ENCODE measurements around the gene MVK. TPM values are rescaled to one million over a fixed set of nuclear protein-coding genes. Genes with fewer than 3 reads are reported as not detected.
A peak's percentile ranks its signal among the peaks of the same experiment; 100 is the strongest.

Gene MVK
- total and polyA plus RNA-seq, 12 donors = 10.8 to 194 (median 25.2) TPM

DNA sequence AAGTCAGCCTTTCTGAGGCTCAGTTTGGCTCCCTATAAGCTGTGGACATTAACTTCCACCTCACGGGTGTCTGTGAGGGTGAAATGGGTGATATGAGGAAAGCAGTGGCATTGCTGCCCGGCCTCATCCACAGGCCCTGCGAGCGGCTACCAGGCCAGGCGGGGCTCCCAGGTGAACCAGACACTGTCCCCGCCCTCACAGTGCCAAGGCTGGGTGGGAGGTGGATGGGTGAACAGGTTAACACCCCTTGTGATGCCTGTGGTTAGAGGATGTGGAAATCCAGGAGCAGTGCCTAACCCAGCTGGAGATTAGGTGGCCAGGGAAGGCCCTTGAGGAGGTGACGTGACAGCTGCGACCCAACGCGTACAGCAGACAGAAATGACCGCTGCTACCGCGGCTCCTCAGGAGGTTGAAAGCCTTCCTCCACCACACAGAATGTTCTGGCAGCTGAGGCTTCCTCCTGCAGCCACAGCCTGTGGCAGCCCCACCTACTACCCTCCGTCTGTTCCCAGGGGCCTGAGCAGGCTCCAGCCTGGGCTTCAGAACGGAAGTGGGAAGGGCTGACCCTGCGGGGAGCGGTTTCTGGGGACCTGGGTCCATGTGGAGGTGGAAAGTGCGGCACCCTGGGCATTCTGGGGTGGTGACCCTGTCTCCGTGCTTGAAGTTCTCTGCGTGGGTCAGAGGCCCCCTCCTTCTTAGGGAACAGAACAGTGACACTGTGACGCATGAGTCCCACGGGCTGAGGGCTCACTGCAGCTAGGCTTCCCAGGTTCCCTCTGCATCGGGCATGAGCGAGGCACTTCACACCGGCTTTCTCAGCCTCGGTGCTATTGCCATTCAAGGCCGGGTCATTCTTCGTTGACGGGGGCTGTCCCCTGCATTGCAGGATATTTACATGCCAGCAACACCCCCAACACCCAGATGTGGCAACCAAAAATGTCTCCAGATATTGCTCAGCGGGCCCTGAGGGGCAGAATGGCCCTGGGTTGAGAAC, 10.0 kb upstream of the MVK start:
- intact Hi-C loops (cut with DNase I) = no loop called here
- H3K4me1 ChIP-seq (replicated peaks in 1 of 2) = peaks cover 0 to 13% of the 10 kb centered on the region in 2 donors
- DNase-seq = no peak
- H3K4me3 ChIP-seq = no peak overlapping the region
- WGBS, 4 donors = 80 to 91% (median 84%) methylated on average over 17 to 30 of the region's 30 CpGs
- H3K27me3 ChIP-seq = no peaks in the 10 kb centered on the region
- no peaks in the 10 kb centered on the region for H3K9me3 ChIP-seq (replicated peaks in 1 of 3)
- TF ChIP-seq, protein P1, sequence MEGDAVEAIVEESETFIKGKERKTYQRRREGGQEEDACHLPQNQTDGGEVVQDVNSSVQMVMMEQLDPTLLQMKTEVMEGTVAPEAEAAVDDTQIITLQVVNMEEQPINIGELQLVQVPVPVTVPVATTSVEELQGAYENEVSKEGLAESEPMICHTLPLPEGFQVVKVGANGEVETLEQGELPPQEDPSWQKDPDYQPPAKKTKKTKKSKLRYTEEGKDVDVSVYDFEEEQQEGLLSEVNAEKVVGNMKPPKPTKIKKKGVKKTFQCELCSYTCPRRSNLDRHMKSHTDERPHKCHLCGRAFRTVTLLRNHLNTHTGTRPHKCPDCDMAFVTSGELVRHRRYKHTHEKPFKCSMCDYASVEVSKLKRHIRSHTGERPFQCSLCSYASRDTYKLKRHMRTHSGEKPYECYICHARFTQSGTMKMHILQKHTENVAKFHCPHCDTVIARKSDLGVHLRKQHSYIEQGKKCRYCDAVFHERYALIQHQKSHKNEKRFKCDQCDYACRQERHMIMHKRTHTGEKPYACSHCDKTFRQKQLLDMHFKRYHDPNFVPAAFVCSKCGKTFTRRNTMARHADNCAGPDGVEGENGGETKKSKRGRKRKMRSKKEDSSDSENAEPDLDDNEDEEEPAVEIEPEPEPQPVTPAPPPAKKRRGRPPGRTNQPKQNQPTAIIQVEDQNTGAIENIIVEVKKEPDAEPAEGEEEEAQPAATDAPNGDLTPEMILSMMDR (IDR thresholded peaks at IDR 0.05) = no peak
- TF ChIP-seq POLR2A (IDR thresholded peaks at IDR 0.05) = no peak
- peak overlapping the region in 1 of 5 donors; percentile 10 for H3K27ac ChIP-seq
- peaks cover 0 to 25% of the 10 kb centered on the region in 2 donors for H3K36me3 ChIP-seq (replicated peaks in 1 of 2)

DNA sequence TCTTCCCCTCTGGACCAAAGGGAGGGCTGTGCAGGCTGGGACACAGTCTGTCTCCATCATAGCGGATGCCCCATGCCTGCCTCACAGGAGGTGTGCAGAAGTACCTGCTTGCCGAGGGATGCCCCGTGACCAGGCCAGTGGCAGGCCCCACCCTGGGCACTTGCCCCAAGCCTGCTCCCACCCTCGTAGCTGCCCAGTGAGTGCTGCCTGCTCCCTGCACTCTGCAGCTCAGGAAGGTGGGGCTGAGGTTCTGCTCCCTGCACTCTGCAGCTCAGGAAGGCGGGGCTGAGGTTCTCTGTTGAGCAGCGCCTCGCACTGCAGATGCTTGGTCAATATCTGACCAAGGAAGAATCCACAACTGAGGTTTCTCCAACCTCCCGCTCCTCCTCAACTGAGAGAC, 7.2 kb upstream of the MVK start:
- no peak overlapping the region for H3K4me3 ChIP-seq
- H3K27me3 ChIP-seq = no peaks in the 10 kb centered on the region
- peaks cover 0 to 26% of the 10 kb centered on the region in 2 donors for H3K36me3 ChIP-seq (replicated peaks in 1 of 2)
- whole genome bisulfite sequencing, 4 donors = 94 to 95% (median 95%) methylated on average over 3 to 8 of the region's 8 CpGs
- no peaks in the 10 kb centered on the region for H3K9me3 ChIP-seq (replicated peaks in 1 of 3)
- no peak overlapping the region for H3K27ac ChIP-seq
- TF ChIP-seq POLR2A (IDR thresholded peaks at IDR 0.05) = no peak
- TF ChIP-seq, protein P1 (IDR thresholded peaks at IDR 0.05) = no peak
- DNase-seq = no peak
- intact Hi-C loops (cut with DNase I) = no loop called here
- H3K4me1 ChIP-seq (replicated peaks in 1 of 2) = peaks cover 0 to 16% of the 10 kb centered on the region in 2 donors

DNA sequence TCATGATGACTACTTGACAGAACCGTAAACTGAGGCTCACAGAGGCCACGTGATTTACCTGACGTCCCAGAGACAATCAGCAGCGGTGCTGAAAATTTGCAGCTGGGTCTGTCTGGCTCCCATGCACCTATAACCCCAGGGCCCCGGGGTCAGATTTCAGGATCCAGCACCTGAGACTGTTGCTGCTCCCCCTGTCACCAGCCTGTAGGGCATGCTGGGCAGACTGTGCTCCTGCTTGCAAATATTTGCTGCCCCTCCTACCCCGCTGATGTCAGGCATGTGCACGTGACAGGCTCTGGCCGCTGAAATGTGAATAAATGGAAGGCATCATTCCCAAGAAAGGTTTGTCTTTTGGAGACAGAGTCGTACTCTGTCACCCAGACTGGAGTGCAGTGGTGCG, 6.3 kb upstream of the MVK start:
- Histone ChIP-seq H3K9me3 (replicated peaks in 1 of 3) (no peaks in the 10 kb centered on the region), H3K27me3 (no peaks in the 10 kb centered on the region), H3K27ac (peak overlapping the region in 1 of 5 donors; percentile 82), H3K4me3 (no peak overlapping the region), H3K4me1 (replicated peaks in 1 of 2) (peaks cover 0 to 18% of the 10 kb centered on the region in 2 donors), H3K36me3 (replicated peaks in 1 of 2) (peaks cover 0 to 26% of the 10 kb centered on the region in 2 donors)
- TF ChIP-seq POLR2A (IDR thresholded peaks at IDR 0.05) = no peak
- TF ChIP-seq, protein P1 (IDR thresholded peaks at IDR 0.05) = no peak
- 90 to 94% (median 92%) methylated on average over 10 of the region's 10 CpGs for WGBS, 4 donors
- intact Hi-C loops (cut with DNase I) = no loop called here
- no peak for DNase-seq

DNA sequence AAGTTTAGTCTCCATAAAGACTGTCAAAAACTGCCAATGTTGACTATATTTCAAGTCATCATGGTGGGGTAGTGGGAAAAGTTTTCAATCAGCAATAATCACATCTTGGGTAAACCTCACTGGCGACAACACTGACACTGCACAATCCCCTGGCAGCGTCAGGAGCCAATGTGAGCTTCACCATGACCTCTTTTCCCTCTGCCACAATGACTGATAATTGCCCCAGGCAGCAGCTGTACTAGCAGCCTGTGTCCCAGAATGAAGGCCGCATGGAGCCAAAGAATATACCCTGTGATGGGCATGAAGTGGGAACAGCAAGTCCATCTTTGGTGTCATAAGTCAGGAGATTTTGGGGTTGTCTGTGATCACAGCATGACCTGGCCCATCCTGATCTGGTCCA, 5.6 kb upstream of the MVK start:
- TF ChIP-seq, protein P1 (IDR thresholded peaks at IDR 0.05) = no peak
- TF ChIP-seq POLR2A (IDR thresholded peaks at IDR 0.05) = no peak
- peaks cover 4 to 24% of the 10 kb centered on the region in 2 donors for H3K4me1 ChIP-seq (replicated peaks in 1 of 2)
- DNase-seq = peak in 6 of 7 donors; percentile 29 to 88 (median 58)
- intact Hi-C loops (cut with DNase I) = no loop called here
- peaks cover 0 to 26% of the 10 kb centered on the region in 2 donors for H3K36me3 ChIP-seq (replicated peaks in 1 of 2)
- no peak overlapping the region for H3K4me3 ChIP-seq
- no peaks in the 10 kb centered on the region for H3K27me3 ChIP-seq
- no peaks in the 10 kb centered on the region for H3K9me3 ChIP-seq (replicated peaks in 1 of 3)
- peak overlapping the region in 4 of 5 donors; percentile 33 to 82 (median 59) for H3K27ac ChIP-seq
- WGBS, 4 donors = 38 to 54% (median 47%) methylated on average over 2 to 3 of the region's 3 CpGs

Measured in adrenal gland (tissue), 12 donors.